Dermis microvascular lymphatic vessel endothelial cell (primary cell): ENCODE data around the gene CCDC137. TPM values are rescaled to one million over a fixed set of nuclear protein-coding genes. Genes with fewer than 3 reads are reported as not detected.

Source experiments
- DNase-seq, 2 donors: peaks; one replicate each; pipeline versions ENCODE4 v3.0.0 to v3.0.0-alpha.2; 2010; ENCODE audit warnings: low read depth in 2 of 2
- total RNA-seq: library from RNA; depleted of rRNA; stranded (reverse); fragments of >200 nt; gene quantifications from 2 replicates; pipeline ENCODE4 v1.2.1, GENCODE V29; 2014

The CCDC137 gene
- total RNA-seq, 1 donor from 2014 or later, result 6.3 TPM

DNA sequence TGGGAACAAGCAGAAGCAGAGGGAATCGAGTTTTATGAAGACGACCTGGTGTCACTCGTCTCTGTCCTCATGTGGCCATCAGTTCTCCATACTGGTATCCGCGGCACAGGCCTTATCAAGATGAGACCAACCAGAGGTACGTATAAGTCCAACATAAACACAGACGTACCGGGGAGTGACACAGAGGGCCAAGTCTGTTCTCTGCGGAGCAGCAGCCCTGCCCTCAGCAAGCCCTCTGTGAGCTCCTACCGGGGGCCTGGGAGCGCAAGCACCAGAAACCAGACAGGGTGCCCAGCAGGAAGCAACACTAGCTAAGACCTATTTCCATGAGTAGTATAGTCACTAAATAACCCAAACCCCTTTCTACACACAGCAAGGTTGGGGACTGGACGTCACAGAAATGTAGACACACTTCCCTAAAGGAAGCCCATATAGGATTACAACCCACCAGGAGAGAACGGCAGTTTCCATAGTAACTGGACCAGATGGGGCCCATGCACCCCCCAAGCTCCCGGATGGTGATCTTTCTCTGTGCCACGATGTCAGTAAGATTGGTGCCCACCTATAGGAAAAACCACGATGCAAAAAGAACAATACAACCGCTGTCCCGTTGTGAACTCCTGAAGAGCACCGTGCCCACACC is 16.1 kb downstream of the CCDC137 start:
- peak in 1 of 2 donors; percentile 15 for DNase-seq

DNA sequence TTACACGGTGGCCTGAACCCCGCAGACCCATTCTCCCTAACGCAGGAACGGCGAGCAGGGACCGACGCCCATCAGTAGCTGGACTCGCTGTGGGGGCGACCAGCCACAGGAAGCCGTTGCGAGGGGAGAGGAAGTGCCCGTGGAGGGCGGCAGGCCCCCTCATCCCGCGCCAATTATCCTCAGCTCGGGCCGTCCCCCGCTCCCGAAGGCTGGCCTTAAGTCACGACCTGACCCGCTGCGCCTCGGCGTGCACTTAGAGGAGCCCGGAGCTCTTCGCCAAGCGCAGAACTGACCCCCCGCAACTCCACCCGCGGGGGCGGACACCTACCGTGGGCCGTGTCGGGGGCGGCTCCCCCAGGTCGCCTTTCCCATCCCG is 16.7 kb downstream of the CCDC137 start:
- no peak for DNase-seq

- peak; percentile 98 to 99 for DNase-seq
Observed at GRCh38 chr17:81683584-81684441, 17.3 kb downstream of the CCDC137 start, which contains the start of the genes ARL16 and HGS. TSS of gene ARL16 (minus strand) at chr17:81683797. CDS start at chr17:81683753, 44 bp downstream. TSS of gene HGS (plus strand) at chr17:81684011. CDS start at chr17:81684067, 56 bp downstream.

DNA sequence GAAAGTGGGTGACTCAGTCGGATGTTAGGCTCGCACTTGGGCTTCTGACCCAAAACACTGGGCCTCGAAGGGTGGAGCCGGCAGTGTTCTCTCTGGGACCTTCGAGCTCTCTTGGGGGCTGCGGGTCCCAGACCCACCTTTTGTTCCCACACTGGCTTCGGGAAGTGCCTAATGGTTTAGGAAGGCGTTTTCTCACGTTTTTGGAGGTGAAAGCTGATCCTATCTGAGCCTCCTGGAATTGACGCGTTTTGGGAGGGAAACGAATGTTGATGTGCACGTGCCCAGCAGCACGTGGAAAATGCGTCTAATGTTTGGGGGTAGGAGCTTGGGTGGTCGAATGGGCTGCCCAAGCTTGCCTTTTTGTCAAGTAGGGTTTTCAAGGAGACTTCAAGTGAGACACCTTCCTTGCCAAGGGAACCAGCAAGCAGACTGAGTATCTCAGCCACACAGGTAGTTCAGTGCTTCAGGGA is 17.9 kb downstream of the CCDC137 start:
- peak in 1 of 2 donors; percentile 51 for DNase-seq

- peak in 1 of 2 donors; percentile 58 for DNase-seq
Observed at GRCh38 chr17:81685108-81685507, 18.6 kb downstream of the CCDC137 start.

- DNase-seq, result no peak
Observed at GRCh38 chr17:81686614-81687013, 20.1 kb downstream of the CCDC137 start.

- no peak for DNase-seq
Observed at GRCh38 chr17:81687770-81688541, 21.4 kb downstream of the CCDC137 start.

- no peak for DNase-seq
Observed at GRCh38 chr17:81688616-81689015, 22.1 kb downstream of the CCDC137 start.

DNA sequence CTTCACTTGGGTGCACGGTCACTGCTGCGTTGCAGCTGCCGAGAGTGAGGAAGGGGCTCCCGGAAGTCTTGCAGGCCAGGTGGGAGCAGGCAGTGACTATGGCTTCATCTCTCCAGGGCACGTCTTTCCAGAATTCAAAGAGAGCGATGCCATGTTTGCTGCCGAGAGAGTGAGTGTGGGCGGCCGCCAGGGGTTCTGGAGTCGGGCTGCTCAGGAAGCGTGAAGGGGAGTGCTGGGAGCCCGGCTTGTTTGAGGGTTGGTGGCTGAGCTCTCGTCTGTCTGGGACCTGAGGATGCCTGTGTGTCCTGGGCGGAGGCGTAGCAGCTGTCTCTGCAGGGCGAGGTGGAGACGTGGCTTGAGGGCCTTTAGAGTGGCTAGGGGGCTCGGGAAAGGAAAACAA is 23.5 kb downstream of the CCDC137 start:
- DNase-seq, result no peak

DNA sequence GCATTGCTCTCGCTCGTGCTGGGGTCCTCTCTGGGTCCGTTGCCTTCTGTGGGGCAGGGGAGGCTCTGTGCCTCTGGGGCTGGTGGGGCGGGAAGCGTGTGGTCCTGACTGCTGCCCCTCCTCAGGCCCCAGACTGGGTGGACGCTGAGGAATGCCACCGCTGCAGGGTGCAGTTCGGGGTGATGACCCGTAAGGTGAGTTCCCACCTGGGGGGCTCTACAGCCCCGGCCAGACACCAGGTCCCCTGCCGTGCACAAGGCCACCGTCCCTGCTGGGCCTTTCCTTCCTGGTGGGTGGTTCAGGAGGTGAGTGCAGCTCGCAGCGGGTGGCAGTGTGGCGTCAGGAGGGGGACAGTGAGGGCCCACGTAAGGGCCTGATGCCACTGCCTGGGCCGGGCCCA is 24.0 kb downstream of the CCDC137 start:
- DNase-seq, result no peak

- no peak for DNase-seq
Observed at GRCh38 chr17:81691196-81691595, 24.7 kb downstream of the CCDC137 start.

DNA sequence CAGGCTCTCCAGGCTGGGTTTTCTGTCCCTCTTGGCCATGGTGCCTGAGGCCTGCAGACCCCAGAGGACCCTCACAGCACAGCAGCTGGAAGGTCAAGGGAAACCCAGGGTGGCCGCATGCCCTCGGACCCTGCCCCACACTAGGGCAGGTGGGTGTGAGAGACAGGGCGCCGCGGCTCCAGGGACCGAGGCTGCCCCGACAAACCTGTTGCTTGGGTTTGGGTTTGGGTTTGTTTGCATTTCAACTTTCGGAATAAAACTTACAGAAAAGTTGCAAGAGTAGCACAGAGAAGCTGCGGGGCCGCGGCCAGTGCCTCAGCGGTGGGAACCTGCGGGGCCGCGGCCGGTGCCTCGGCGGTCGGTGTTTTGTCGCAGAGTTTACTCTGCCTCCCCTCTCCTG is 25.1 kb downstream of the CCDC137 start:
- no peak for DNase-seq

DNA sequence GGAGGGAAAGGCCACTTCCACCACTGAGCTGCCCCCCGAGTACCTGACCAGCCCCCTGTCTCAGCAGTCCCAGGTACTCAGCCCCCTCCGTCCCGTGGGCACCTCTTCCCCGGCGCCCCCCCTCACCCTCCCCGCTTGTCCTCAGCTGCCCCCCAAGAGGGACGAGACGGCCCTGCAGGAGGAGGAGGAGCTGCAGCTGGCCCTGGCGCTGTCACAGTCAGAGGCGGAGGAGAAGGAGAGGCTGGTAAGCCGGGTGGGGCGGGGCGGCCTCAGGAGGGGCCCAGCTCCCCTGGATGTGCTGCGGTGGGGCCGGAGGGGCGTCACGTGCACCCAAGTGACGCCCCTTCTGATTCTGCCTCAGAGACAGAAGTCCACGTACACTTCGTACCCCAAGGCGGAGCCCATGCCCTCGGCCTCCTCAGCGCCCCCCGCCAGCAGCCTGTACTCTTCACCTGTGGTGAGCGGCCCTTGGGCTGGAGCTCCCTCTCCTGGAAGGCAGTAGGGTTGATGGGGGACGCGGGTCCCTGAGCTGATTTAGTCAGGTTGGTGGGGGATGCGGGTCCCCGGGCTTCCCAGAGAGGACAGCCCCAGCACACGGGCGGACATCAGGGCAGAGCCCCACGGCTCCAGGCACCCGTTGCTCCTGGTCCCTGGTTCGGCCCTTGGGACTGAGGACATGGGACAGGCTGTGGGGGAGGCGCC is 27.1 kb downstream of the CCDC137 start:
- no peak for DNase-seq

DNA sequence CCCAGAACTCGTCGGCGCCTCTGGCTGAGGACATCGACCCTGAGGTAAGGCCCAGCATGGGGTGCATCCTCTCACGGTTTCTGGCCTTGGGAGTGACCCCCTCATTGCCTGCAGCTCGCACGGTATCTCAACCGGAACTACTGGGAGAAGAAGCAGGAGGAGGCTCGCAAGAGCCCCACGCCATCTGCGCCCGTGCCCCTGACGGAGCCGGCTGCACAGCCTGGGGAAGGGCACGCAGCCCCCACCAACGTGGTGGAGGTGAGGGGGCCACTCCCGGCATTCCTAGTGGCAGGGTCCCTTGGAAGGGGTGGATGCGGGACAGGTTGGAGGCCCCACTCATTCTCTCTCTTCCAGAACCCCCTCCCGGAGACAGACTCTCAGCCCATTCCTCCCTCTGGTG is 28.3 kb downstream of the CCDC137 start:
- no peak for DNase-seq

DNA sequence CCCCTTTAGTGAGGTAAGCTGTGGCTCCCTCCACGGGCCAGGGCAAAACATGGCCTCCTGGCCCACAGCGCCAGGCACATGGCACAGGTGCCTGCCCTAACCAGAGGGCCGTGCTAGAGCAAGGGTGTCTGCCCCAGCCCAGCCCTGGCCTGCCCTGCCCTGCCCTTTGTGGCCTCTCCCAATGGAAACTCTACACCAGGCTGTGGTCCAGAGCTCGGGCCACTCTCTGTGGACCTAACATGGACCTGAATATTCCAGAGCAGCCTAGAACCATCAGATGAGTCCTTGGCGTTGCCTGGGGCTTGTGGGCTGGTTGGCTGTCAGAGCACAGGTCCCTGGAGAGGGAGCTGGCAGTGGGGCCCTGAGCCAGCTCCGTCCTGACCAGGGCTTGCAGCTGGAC is 28.7 kb downstream of the CCDC137 start:
- no peak for DNase-seq

DNA sequence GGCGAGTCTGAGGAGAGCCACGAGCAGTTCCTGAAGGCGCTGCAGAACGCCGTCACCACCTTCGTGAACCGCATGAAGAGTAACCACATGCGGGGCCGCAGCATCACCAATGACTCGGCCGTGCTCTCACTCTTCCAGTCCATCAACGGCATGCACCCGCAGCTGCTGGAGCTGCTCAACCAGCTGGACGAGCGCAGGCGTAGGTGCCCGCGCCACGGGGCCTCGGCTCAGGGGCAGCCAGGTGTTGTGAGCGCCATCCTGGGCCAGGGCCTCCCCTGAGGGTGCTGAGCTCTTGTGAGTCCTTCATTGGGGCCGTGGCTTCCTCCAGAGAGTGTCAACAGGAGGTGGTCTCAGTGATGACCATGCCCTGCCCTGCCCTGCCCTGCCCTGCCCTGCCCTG is 29.3 kb downstream of the CCDC137 start:
- DNase-seq, result no peak

- no peak for DNase-seq
Observed at GRCh38 chr17:81696218-81696941, 29.8 kb downstream of the CCDC137 start.

- DNase-seq, result no peak
Observed at GRCh38 chr17:81697261-81698044, 30.9 kb downstream of the CCDC137 start.

GRCh38 chr17:81700353-81701287 is 34.1 kb downstream of the CCDC137 start:
- no peak for DNase-seq
